Fibroblast of skin of right biceps (primary cell): ENCODE data around the gene VCP.

Experiments
- DNase-seq: peaks from one replicate; pipeline ENCODE4 v3.0.0-alpha.2; 2013

The VCP gene

DNA sequence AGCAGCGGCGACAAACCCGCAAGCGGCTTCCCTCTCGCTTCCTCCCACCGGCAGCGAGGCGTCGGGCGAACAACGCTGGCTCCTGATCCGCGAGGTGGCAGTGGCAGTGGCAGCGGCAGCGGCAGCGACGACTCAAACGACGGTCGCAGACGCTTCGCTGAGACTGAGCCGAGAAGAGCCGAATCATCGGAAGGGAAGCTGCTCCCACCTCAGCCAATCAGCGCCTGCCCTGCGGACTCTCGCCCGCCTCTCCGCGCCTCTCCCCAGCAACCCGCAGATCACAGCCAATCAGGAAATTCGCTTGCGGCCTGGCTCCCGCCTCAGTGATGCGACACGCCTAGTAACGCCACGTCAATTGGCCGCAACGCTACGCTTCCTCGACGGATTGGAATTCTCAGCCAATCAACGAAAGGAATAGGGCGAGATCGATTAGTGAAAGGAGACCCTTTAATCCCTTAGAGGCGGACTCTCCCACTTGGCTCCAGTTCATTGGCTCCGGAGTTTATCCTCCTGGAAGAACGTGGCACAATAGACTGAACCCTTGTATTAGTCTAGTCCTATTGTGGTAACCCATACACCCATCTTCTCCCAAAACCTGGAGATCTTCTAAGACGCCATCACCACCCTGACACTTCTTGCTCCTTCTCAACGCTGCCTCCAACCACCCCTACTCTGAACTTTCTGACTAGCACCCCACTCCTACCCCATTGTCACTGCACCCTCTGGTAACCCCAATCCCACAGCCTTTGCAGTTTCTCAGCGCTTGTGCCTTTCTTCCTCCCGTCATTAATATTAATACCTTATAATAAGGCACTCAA is at the start of gene VCP:
Gene VCP, minus strand, starts transcription at position 165 of the 818 bp plus-strand sequence. CDS start 272 bp downstream, outside the sequence.
- peak; percentile 100 for DNase-seq

DNA sequence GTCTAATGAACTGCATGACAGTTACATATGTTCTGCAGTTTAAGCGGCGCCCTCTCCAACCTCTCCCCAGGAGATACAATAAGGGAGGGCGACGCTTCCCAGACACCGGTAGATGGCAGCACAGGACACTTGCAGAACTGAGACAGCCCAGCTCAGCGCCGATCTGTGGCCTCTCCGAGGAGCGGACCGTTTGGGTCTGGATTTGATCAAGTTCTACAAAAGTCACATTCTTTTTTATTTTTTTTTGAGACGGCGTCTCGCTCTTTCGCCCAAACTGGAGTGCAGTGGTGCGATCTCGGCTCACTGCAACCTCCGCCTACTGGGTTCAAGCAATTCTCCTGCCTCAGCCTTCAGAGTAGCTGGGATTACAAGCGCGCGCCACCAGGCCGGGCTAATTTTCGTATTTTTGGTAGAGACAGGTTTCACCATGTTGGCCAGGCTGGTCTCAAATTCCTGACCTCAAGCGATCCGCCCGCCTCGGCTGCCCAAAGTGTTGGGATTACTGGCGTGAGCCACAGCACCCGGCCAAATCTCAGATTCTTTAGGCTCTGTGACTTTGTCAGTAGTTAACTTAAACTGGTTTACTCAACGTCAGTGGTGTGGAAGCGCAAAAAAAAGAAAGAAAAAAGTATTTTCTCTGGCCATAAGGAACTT is 44.6 kb upstream of the VCP start:
- DNase-seq = peak; percentile 93

DNA sequence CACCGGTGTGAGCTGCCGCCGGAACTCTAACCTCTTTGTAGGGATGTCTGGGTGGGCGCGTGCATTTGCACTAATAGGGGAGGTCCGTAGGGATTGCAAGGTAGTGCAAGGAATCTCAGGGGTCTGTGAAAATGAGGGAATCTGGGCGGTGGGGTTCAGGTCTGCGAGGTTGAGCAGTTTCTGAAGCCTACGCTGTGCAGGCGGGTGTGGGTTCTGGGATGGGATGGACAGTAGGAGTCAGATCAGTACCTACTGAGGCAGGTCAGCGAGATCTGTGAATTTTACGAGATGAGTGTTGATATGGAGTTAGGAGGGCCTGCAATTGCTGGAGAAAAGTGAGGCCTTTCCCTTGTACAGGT is 44.1 kb upstream of the VCP start:
- no peak for DNase-seq

DNA sequence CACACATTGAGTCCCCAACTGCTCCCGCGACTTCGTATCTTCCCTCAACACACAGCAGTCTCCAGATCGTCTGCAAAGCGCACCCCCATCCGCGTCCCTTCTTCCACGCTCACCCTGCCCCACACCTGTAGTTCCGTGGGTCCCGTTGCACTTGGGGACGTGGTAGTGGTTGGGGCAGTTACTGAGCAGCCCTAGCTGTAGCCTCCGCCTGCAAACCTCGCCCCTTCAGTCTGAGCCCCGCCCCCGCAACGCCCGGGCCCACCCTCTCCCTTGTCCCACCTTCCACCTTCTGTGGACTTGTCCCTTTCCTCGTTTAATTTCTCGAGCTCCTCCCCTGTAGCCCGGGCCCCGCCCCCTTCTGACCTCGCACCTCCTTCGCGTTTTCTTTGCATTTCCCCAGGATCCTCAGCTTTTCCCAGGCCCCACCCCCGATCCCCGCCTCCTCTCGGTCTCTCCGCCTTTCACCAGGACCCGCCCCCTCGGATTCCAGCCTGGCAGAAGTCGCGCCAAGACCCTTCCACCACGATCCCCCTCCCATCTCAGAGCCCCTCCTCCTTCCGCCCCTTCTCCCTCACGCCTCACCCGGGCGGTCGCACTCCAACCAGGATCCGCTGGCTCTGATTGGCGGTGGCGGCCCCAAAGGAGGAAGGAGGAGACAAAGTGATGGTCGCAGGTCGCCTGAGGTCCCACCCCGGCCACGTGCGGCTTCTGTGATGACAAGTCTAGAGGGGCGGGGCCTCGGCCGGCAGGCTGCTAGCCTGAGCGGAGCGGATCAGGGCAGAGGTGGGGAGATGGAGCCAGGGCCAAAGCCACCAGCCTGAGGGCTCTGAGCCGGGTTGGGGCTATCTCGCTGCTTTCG is 43.5 kb upstream of the VCP start, which contains the start of gene ATOSB:
Gene ATOSB, minus strand, starts transcription at position 183 of the 859 bp plus-strand sequence. CDS start 7,588 bp downstream, outside the sequence.
- peak; percentile 98 for DNase-seq

DNA sequence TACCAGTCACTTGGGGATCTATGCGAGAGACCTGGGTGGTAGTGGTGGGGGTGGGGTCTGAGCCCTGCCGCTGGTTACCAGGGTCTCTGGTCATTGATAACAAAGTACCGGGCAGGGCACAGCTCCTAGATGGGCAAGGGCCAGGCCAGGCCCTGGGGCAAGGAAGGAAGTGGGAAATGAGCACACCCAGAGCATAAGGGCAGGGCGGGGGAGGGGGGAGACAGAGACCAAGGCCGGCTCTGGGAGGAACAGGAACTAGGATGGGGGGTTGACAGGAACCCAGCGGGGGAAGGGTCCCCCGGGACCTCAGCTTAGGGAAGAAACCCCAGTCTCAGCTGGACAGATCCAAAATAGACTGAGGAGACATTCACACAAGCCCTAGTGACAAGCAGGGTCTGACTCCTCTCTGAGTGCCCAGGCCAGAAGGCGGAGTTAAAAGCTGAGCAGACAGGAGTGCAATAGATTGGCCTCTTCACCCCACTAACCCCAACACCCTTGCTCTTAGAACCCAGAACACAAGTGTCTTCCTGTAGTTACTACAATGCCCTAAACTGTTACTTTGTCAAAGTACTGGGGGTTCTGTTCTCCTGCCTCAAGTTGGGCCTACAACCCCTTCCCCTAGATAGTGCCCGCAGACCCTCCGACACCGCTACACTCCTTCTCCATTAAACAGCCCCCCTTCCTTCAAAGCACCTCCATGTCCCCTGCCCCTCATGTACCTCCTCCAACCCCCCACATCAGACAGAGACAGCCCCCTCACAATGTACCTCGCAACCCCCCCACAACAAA is 42.6 kb upstream of the VCP start:
- peak; percentile 73 for DNase-seq

DNA sequence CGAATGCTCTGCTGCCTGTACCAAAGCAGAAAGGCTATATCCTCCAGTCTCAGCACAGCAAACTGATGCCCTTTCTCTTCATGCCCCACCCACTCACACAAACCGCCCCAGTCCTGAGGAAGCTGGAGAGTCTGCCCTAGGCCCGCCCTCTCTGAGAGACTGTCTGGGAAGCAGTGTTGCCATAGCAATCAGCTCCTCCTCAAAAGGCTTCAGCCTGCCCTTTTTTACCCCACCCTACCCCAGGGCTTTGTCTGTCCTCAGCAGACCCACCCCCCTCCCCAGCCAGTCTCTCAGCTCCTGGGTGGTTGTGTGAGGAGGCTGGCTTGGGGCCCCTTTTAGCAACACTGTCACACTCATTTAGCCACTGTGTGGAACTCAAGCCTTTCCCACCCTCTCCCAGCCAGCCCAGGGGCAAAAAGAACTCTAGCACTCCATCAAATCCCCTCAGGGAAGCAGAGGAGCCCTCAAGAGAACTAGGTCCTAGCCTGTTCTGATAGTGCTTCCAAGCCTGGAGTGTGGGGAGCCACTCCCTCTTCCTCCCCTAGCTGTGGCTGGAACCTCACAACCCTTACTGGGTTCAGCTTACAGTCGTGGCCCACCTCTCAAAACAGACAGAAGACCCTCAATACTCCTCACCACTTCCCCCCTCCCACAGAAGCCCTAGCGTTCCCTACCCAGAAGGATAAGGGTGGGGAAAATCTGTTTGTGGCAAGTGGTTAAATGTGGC is 41.9 kb upstream of the VCP start:
- peak; percentile 98 for DNase-seq

DNA sequence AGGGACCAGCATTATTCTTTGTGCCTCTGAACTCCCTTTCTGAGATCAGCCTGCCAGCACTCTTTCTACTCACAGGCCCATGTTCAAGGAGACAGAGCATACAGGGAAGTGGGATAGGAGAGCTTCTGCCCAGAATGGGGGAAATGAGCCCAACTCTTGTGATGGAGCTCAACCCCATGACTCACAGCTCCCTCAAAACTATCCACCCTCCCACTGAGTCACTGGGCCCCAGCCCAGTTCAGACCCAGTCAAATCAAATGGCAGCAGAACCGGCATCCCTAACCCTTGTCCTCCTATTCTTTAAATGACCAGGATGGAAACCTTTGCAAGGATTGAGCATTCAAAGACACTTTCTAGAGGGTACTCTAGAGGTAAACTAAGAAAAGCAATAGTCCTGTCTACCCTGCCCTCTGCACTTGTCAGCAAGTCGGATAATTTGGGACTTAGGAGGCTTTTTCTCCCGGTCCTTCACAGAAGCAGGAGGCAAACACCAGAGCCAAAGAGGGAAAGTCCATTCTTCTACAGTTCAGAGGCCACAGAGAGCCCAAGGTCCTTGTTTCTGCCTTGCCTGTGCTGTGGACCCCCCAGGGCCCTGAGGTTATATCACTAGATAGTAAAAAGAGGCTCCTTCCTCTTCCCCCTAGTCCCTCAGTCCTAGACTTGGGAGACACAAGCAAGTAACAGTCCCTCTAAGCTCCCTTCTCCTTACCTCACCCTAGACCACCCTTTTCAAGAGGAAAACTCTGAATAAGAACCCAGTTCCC is 40.0 kb upstream of the VCP start:
- DNase-seq = peak; percentile 79

DNA sequence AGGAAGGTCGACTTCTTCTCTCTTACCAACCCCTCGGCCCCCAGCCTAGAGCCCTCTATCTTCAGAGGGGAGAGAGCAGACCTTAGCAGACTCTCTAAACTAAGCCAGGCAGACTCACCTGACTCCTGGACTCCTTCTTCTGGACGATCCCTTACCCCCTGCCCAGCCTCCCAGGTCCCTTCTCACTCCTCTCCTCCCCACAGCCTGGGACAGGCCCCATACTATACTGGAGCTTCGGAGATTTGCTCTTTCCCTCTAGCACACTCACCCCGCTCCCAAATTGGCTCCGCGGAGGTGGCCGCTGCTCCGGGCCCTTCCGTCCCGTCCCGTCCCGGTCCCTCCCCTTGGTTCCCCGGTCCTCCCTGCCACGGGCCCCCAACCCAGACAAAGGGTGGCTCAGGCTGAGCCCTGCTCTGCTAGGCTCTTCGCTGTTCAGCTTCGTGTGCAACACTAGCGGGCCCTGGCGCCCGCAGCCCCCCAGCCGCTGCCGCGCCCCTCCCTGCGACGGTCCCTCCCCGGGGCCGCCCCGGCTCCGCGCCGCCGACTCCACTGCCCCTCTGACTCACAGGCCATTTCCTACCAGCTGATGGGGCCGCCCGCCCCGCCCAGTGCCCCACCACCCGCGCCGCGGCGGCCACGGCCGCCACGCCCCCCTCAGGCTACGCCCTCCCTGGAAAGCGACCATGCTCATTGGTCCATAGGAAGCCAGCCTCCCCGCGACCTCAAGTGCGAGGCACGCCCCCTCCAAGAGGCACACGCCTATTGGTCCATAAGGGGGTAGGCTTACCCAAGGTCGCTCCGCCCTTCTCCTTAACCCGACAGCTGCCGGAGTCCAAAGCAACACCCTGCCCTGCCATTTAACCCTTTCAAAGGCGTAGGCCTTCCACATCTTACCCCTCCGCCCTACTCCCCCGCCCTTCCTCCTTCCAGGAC is 38.8 kb upstream of the VCP start:
- DNase-seq = peak; percentile 99

DNA sequence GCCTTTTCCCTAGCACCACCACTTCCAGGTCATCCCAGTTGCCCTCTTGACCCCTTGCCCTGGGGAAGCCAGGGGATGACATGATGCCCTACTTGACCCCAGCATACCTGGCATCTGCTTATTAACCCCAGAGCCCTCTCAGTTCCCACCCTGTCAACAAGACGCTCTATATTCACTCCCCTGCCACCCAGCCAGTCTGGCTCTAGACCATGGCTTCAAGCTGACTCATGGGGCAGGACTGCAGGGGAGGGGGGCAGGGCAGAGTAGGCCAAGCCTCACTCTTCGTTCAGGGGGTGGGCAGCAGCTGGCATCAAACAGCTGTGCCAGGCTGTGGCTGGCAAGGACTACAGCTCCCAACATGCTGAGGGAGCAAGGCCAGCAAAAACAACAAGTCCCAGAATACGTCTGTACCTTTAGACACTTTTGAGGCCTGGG is 37.9 kb upstream of the VCP start:
- peak; percentile 66 for DNase-seq

DNA sequence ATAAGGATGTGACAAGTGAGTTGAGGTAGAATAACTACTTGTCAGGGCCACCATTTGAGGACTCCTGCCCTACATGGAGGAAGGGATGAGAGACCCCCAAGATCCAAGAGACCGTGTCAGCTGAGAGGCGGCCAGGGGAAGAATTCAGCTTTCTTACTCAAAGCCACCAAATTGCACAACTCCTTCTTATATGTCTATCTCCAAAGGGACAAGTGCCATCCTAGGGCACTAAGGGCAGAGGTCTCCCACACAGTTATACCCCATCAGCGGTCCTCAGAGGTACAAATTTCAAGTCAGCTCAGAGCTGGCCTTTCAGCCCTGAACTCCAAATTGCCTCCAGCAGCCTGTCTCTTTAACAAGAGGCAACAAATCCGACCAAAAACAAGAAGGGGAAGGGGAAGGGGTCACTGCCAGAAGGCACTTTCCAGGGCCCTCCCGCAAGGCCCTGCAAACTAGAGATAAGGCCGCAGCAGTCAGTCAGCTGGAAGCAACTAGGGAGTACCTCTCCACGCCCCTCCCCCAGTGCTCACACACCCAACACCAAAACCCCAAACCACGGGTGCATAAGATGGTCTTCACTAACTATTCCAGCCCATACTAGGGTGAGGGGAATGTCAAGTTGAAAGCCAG is 36.6 kb upstream of the VCP start:
- DNase-seq = no peak

DNA sequence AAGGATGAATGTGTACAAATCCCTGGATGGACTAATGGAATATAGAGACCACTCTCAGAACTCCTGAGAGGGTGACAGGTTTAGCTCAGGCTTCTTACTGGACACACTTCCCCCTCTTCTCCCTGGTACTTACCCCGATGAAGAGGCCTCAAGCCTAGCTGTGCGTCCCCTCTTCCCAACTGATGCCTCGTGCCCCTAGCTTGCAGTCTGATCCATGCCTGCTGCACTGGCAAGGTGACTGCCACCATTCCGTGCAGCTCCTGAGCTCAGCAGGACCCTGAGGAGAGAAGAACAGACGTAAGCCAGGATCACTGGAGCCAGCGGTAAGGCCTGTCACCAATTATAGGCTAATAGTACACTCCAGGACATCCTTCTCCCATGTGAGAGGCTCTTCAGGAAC is 36.0 kb upstream of the VCP start:
- DNase-seq = no peak

DNA sequence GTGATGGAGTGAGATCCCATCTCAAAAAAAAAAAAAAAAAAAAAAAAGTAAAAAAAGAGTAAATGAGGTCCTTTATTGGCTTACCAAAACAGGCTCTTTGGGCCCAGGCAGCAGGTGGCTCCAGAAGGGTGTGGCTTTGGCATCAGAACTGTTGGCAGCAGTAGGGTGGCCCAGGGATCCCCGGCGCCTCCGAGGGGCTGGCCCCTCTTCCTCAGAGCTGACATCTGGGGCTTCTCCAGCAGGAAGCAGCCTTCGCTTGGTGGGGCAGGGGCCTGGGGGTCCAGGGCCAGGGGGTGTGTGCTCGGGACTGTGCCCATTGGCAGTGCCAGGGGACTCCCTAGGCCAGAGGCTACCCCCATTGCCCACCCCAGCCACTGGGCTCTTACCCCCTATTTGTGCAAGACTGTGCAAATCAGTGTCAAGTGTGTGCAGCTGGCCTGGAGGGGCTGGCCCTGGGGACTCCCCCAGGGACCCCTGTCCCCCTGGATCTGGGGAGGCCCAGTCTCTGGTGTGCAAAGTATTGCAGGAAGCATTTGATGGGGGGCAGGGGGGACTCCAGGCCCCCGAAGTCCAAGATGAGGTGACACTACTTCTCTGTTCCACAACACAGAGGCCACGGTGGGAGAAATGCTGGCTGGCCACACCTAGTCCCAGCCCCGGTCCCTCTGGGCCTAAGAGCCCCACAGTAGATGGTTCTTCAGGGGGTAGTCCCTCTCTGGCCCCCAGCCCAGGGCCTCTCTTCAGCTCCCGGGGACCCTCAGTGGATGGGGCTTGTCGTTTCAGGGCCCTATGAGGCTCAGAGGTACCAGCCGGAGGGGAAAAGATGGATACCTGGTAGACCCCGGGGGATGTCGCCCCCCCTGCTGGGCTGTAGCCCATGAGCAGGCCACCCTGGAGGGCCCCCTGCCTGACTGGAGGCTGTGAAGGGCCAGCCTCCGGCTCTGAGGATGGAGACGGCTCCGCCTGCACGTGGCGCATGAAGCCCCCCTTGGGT is 35.2 kb upstream of the VCP start:
- DNase-seq = no peak

DNA sequence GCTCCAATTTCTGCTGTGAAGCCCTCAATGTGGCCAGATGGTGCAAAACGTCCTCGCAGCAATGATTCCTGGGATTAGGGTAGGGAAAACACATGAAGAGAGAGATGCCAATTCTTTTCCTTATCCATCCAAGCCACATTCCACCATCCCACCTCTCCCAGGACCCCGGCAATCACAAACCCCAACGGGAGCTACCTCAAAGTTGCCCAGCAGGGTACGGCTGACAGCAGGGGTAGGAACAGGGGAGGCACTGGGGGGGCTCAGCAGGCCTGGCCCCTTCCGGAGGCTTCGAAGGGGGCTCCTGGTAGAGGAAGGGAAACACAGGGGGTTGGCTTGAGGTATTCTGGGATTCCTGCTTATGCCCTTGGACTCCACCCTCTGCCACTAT is 33.9 kb upstream of the VCP start:
- DNase-seq = no peak

DNA sequence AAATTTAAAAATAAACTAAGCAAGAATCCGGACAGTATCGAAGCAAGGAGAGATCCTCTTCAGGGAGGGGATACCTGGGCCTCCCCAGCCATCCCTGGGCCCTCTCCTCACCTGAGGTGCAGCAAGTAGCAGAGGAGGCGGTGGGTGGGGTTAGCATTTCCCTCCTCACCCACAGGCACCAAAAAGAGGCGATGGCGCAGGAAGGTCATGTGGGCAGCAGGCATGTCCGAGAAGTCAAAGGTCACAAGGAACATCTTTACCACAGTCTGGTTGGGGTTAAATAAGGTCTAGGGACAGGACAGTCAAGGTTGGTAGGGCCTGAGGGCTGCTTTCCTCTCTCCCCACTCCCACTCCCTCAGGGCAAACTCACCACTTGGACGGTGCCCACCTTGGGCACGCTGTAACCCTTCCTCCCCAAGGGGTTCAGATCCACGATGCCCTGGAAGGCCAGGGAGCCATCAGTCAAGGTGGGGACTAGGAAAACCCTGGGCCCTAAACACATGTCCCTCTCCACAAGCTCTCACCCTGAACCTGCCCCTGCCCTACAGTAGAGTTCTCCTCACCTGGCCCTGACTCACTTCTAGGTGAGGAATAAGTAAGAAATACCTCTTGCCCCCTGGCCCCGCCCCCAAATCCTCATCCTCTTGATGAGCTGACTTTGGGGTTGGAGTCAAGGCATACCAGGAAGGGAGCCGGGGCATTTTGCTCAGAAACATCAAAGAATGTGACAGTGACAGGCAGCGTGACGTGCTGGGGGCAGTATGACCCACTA is 33.3 kb upstream of the VCP start:
- no peak for DNase-seq

DNA sequence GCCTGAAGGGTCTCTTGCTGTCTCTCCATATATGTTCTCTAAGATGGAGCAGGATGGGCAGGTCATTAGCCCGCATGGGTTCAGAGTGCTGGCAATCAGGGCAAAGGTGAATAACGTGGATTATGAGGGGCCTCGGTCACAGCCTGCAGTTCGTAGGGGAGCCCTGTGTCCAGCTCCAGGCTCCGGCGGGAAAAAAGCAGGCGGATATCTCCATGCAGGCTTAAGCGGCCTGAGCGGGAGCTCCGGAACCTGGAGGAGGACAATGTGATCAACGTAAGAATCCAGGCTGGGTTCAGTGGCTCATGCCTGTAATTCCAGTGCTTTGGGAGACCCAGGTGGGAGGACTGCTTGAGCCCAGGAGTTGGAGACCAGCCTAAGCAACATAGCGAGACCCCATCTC is 32.7 kb upstream of the VCP start:
- no peak for DNase-seq

DNA sequence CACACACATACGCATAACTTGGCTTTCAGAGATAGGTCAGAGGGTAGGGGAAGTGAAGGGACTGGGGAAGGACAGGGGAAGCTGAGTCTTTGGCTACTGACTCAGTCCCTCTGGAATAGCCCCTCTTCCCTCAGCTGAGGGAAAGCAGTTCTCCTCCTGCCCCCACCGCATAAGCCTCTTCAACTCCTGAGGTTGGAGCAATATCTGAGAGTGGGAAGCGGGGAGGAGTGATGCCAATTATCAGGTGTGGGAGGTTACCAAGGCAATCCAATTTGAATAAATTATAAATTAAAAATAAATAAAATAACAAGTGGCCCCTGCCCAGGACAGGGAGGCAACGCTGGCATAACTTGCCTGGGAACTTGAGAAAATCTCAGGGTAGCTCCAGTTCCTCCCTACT is 32.2 kb upstream of the VCP start:
- no peak for DNase-seq

DNA sequence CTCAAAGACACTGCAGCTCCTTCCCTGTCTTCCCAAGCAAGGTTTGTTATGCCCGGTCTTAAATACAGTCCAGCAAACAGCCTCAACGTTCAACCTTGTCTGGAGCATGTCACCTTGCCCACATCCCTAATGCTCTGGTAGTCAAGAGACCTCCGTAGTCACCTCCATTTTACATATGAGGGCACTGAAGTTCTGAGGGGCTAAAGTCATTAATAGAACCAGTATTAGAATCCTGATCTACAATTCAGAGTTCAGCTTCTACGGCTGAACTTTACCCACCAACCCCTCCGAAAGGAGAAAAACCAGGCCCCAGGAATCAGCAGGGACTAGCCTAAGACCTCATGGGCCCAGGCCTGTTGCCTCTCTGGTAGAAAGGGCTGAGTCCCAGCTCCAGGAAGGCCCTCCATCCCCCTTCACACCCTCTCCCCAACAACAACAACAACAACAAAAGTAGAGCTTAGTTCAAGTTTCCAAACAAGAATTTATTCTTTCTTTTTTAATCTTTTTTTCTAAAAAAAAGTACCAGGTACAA is 31.3 kb upstream of the VCP start:
- DNase-seq = no peak
